ENCODE results near the gene FAAH2.
"Not testable (repeated sequence)": the region's sequence is repeated elsewhere in the genome, so short reads cannot be mapped to it uniquely, and the experiment has no call there.

FAAH2 gene, protein sequence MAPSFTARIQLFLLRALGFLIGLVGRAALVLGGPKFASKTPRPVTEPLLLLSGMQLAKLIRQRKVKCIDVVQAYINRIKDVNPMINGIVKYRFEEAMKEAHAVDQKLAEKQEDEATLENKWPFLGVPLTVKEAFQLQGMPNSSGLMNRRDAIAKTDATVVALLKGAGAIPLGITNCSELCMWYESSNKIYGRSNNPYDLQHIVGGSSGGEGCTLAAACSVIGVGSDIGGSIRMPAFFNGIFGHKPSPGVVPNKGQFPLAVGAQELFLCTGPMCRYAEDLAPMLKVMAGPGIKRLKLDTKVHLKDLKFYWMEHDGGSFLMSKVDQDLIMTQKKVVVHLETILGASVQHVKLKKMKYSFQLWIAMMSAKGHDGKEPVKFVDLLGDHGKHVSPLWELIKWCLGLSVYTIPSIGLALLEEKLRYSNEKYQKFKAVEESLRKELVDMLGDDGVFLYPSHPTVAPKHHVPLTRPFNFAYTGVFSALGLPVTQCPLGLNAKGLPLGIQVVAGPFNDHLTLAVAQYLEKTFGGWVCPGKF

DNA sequence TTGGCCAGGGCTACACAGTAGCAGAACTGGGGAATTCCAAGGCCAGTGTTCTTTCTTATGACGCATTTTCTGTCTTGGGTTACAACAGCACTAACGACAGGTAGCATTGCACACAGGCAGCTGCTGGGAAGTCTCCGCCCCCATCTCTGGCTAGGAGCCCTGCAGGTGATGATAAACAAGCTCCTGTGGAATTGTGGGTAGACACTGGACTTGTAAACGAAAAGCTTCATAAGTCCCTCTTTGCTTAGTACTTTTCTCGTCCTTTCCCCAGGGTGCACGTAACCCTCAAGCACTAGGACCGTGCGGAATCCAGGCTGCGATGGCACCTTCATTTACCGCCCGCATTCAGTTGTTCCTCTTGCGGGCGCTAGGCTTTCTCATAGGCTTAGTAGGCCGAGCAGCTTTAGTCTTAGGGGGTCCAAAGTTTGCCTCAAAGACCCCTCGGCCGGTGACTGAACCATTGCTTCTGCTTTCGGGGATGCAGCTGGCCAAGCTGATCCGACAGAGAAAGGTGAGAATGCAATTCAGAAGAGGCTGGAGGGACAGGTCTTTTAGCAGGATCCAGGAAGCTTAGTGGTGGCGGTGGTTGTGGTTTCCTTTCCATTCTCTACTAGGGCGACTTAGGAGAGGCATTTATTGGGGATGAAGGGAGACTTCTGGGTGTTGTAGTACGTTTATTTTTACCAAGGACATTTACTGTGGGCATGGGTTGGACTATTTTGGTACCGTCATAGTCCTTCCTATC, at the start of gene FAAH2:
Gene FAAH2 (plus strand): TSS at position 200 of the 745 bp plus-strand sequence. CDS start 120 bp downstream, at position 320.
- DNase-seq = peak; percentile 27 to 92 (median 81)

DNA sequence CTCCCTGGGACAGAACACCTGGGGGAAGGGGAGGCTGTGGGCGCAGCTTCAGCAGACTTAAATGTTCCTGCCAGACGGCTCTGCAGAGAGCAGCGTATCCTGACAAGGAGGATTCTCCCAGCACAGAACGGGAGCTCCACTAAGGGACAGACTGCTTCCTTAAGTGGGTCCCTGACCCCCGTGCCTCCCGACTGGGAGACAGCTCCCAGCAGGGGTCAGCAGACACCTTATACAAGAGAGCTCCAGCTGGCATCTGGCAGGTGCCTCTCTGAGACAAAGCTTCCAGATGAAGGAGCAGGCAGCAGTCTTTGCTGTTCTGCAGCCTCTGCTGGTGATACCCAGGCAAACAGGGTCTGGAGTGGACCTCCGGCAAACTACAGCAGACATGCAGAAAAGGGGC, 44.5 kb upstream of the FAAH2 start:
- peak in 1 of 3 experiments; percentile 27 for DNase-seq

DNA sequence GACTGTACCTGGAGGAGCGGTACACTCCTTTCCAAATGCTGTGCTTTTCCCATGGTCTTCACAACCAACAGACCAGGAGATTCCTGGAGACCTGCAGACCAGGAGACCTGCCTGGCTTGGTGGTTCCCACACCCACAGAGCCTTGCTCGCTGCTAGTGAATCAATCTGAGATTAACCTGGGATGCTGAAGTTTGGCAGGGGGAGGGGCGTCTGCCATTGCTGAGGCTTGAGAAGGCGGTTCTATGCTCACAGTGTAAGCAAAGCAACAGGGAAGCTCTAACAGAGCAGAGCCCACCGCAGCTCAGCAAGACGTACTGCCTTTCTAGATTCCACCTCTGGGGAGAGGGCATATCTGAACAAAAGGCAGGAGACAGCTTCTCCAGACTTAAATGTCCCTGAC, 34.5 kb upstream of the FAAH2 start:
- DNase-seq = no peak

DNA sequence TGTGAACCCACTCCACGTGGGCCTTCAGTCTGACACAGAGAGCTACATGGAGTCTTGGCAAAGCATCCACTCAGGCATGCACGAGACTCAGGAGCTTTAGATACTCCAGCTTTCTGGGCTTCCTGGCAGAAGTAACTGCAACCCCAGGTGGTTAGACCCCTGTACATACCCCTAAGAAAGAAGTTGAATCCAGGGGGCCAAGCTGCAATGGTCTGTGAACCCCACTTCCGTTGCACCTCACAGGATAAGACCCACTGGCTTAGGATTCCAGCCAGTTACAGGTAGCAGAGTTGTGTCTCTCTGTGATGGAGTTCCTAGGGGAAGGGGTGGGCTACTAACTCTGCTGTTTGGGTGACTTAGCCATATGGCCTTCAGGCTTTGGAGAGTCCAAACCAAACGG, 21.4 kb upstream of the FAAH2 start:
- no peak for DNase-seq

DNA sequence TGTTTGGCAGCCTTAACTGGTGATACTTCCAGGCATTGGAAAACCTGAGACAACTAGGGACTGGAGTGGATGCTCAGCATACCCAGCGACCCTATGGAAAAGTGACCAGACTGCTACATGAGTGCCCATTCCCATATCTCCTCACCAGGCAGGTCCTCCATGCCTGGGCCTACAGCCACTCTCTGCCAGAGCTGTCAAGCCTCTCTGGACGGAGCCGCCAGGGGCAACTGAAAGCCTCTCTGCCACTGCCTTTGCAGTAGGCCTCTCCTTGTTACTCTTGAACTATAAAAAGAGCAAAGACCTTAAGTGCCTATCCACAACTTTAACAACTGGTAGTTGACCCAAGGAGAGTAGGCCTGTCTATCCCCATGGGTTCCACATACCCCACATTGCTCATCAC, 20.2 kb upstream of the FAAH2 start:
- no peak for DNase-seq

DNA sequence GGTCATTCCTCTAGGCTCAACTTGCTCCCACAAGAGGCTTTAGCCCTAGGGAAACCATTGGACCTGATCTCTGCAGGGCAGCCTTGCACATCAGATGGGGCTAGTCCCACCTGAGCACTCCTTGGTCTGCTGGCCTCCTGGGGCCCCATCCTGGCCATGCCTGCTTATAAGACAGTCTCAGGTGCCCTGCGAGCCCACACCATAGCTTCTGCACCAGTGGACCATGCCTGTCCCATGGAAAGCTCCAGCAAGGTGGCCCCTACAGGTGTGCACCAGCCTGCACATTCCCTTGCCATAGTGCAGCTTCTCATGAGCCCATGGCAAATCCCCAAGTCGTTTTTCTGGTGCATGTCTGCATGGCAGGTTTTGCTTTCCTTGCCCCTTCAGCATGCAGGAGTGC, 19.6 kb upstream of the FAAH2 start:
- no peak for DNase-seq

DNA sequence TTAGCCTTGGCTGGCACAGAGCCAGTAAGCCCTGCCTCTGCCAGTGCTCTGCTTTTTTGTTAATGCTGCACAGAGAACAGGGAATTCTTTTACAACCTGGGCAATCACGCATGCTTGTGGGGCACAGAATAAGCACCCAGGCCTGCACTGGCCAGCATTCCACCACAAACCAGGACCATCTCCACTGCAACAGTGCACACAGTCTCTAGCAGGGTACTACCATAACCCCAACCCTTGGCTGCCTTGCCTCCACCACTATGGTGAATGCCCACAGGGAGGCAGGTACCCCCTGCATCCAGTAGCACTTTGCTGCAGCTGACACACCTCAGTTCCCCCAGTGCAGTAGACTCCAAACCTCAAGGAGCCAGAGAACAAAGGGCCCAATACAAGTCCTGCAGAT, 19.2 kb upstream of the FAAH2 start:
- DNase-seq = no peak

DNA sequence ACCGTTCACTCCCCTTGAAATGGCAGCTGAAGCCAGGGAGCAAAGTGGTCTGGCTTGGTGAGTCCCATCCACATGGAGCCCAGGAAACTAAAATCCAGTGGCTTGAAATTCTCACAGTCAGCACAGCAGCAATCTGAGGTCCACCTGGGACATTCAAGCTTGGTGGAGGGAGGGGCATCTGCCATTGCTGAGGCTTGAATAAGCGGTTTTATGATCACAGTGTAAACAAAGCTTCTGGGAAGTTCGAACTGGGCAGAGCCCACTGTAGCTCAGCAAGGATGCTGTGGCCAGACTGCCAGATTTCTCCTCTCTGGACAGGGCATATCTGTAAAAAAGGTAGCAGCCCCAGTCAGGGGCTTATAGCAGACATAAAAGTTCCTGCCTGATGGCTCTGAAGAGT, 15.5 kb upstream of the FAAH2 start:
- no peak for DNase-seq

DNA sequence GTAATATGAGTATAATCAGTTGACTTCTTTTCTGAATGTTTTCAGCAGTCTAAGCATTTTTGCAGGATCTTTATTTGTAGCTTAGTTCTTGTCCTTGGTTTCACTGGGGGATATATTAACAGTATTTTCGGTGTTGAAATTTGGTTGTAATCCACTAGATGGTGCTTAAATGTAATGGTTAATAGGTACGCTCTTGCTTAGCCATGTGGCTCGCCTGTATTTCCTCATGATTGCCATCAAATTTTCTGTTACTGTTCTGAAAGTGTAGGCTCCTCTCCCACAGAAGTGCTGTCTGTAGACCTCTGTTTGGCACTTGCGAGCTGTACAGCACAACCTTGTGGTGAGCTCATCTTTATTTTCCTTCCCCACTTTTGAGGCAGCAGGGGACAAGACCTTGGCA, 3.9 kb upstream of the FAAH2 start:
- no peak for DNase-seq

DNA sequence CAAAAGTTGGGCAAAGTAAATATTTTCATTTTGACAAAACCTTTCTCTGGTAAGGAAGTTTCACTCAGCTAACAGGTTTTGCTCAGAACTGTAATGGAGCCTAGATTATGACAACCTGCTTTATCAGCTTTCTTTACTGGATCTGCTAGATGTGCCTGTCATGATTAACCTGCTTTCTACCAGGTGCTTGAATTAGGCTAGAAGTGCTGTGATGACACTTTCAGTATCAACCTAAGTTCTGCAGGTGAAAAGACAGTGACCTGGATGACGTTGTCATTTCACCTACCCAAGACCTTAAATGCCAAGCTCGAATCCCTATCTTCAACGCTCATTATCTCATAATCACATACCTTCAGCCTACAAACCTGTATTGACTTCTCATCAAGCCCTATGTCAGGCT, 1.5 kb upstream of the FAAH2 start:
- no peak for DNase-seq

DNA sequence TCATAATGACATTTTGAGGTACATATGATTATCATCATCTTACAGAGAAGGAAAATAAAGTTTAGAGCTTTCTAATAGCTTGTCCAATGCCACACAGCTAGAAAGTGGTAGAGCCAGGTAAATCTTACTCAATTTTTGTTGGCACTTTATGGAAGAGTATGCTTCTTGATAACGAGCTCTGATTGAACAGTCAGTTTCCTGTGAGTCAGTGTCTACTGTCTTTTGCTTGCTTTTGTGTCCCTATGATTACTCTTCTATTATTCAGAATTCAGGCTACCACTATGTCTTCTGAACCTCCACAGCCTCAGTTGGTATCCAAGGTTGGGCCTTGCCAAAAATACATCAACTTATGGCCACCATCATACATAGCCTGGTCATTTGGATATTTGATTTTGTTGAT, 2.6 kb downstream of the FAAH2 start:
- DNase-seq = no peak

DNA sequence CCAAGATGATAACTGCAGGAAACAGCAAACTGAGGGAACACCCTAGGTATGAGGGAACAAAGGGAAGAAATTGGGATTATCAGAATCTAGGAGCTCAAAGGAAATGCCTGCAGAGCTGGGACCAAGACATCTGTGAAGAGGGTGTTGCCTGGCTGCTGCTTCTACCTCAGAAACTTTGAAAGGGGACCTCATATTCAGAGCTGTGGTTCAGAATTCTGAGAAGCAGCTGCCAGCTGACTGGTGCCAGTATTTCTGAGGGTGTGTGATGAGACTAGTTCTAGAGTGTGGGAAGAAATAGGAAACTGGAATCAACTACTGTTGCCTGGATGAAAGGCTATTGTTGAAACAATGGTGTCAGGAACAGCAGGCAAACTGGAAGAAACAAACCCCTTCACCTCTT, 8.5 kb downstream of the FAAH2 start:
- DNase-seq = no peak

DNA sequence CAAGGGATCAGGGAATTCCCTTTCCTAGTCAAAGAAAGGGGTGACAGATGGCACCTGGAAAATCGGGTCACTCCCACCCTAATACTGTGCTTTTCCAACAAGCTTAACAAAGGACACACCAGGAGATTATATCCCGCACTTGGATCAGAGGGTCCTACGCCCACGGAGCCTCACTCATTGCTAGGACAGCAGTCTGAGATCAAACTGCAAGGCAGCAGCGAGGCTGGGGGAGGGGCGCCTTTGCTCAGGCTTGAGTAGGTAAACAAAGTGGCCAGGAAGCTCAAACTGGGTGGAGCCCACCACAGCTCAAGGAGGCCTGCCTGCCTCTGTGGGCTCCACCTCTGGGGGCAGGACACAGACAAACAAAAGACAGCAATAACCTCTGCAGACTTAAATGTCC, 9.2 kb downstream of the FAAH2 start:
- DNase-seq = not testable (repeated sequence)

DNA sequence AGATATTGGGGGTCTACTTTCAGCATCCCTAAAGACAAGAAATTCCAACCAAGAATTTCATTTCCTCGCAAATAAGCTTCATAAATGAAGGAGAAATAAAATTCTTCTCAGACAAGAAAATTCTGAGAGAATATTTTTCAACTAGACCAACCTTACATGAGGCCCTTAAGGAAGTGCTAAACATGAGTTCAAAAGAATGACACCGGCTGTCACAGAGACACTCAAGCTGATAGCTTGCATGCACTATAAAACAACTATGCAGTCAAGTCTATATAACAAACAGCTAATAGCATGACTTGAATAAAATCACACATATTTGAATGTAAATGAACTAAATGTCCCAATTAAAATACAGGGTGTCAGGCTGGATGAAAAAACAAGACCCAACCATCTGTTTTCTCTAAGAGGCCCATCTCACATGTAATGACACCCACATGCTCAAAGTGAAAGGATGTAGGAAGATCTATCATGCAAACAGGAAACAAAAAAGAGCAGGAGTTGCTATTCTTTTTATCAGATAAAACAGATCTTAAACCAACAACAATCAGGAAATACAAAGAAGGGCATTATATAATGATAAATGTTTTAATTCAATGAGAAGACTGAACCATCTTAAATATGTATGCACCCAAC, 27.2 kb downstream of the FAAH2 start:
- DNase-seq = no peak

DNA sequence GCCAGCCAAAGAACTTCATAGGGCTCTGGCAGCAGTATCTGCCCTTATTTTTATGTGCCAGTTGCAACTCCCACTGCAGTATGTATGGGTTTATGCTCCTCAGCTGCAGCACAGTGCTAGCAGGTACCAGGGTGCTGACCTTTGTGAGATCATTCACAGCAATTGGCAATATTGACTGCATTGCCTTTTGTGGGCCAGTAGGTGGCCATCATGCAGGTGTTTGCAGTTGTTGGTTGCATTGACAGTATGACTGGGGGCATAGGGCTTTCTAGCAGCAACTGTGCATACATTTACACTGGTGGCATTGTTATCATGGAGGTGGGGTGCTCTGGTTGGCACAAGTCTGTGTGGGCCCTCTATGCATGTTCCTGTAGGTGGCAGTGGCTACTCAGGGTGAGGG, 42.5 kb downstream of the FAAH2 start:
- DNase-seq = no peak

DNA sequence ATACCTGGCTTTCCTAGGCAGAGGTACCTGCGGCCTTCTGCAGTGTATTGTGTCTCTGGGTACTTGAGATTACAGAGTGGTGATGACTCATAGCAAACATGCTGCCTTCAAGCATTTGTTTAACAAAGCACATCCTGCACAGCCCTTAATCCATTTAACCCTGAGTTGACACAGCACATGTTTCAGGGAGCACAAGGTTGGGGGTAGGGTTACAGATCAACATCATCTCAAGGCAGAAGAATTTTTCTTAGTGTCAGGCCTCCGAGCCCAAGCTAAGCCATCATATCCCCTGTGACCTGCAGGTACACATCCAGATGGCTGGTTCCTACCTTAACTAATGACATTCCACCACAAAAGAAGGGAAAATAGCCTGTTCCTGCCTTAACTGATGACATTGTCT, 49.3 kb downstream of the FAAH2 start:
- peak in 2 of 3 experiments; percentile 4 to 51 for DNase-seq

DNA sequence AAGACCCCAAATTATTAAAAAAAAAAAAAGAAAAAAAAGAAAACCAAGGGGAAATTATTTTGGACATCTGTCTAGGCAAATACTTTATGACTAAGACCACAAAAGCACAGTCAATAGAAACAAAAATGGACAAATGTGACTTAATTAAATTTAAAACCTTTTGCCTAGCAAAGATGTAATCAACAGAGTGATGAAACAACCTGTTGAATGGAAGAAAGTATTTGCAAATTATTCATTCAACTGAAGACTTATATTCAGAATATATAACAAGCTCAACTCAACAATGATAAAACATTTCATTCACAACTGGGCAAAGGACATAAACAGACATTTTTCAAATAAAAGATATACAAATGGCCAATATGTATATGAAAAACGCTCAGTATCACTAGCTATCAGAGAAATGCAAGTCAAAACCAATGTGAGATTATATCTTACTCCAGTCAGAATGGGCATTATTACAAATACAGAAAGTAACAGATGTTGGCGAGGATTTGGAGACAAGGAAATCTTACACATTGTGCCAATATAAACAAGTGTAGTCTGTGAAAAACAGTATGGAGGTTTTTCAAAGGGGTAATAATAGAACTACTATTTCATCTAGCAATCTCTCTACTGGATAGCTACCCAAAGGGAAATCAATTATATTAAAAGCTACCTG, 67.1 kb downstream of the FAAH2 start:
- DNase-seq = no peak

DNA sequence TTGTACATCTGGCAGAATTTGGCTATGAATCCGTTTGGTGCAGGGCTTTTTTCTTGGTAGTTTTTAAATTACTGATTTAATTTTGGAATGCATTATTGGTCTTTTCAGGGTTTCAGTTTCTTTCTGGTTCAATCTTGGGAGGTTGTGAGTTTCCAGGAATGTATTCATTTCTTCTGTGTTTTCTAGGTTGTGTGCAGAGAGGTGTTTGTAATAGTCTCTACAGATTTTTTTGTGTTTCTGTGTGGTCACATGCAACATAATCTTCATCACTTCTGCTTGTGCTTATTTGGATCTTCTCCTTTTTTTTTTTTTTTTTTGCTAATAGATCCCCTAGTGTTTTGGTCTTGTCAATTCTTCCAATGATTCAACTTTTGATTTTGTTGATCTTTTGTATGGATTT, 77.6 kb downstream of the FAAH2 start:
- no peak for DNase-seq

DNA sequence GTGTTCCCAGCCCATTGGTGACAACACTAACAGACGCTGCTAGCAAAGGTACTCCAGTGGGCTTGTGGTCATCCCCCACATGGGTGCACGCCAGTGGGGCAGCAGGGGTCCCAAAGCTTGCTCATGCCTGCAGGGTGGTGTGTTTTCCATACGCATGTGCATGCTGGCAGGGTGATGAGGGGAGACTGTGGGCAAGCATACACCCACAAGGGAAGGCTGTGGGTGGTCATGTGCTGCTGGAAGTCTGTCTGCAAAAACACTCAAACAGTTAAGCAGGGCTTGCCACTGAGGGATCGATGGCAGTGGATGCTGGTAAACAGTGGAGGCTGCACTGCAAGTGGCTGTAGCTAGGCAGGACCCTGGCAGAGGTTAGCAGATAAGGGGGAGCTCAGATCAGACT, 79.9 kb downstream of the FAAH2 start:
- DNase-seq = no peak

DNA sequence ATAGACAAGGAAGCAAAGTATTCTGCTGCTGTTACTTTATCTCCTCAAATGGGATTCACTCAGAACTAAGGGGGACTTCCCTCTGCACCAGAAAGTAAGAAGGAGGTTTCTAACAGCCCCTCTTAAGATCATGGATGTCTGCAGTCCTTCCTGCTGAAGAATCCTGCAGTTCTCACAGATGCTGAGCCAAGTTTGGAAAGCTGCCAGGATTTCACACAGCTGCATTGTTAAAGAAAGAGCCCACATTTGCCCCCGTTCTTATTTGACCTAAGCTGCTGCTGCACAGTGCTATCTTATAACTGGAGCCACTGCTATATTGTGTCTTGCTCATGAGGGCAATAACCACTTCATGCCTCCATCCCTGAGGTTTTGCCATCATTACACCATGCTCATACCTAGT, 81.1 kb downstream of the FAAH2 start:
- DNase-seq = peak in 1 of 3 experiments; percentile 5

DNA sequence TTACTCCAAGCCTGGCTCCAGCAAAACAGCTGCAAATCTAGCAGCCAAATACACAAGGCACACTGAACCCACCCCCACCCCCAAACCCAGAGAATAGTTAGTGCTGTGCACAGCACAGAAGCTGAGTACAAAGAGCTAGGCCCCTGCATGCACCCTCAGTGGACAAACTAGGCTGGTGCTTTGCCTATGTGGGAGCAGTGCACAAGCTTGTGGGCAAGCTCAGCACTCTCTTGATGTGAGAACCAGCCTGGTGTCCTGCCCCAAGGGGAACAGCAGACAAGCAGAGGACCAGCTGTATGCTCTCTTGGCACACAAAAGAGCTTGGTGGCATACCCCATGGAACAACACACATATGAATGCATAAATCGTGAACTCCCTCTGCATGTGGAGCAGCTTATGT, 81.7 kb downstream of the FAAH2 start:
- no peak for DNase-seq

DNA sequence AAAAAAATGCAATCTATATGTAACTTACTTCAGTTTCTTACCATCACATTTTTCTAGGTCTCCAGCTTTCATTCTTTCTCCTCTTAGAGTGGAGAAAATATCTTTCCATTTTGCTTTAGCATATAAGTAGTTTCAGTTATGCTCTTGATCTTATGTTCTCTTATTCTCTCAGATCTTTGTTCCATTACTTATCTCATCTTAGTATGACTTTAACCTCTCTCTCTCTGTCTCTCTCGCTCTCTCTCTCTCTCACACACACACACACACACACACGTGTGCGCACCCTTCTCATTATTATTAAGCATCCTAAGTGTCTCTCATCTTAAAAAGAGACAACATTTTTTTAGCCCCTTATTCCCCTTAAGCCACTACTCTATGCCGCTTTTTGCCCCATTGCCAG, 92.8 kb downstream of the FAAH2 start:
- DNase-seq = no peak

Data from NCI-H1417 (cell line).